Measurements from ENCODE around the gene NENF.

NENF gene

GRCh38 chr1:212481438-212481767 is 48.7 kb downstream of the NENF start:
- DNase-seq (ENCODE audit: low spot score), result no peak

- DNase-seq (ENCODE audit: low spot score), result no peak
Observed at GRCh38 chr1:212482006-212482636, 49.4 kb downstream of the NENF start.

GRCh38 chr1:212482637-212483441 is 50.1 kb downstream of the NENF start:
- DNase-seq (ENCODE audit: low spot score), result no peak

GRCh38 chr1:212484701-212485570 is 52.2 kb downstream of the NENF start:
- DNase-seq (ENCODE audit: low spot score), result peak; percentile 40

GRCh38 chr1:212485571-212485912 is 52.8 kb downstream of the NENF start:
- DNase-seq (ENCODE audit: low spot score), result no peak

- peak; percentile 64 for DNase-seq (ENCODE audit: low spot score)
Observed at GRCh38 chr1:212485913-212486618, 53.3 kb downstream of the NENF start.

GRCh38 chr1:212486619-212486975 is 53.9 kb downstream of the NENF start:
- DNase-seq (ENCODE audit: low spot score), result no peak

GRCh38 chr1:212487286-212487685 is 54.6 kb downstream of the NENF start:
- DNase-seq (ENCODE audit: low spot score), result no peak

GRCh38 chr1:212487774-212488435 is 55.2 kb downstream of the NENF start:
- DNase-seq (ENCODE audit: low spot score), result no peak

GRCh38 chr1:212488436-212489283 is 55.9 kb downstream of the NENF start:
- peak; percentile 38 for DNase-seq (ENCODE audit: low spot score)

- DNase-seq (ENCODE audit: low spot score), result no peak
Observed at GRCh38 chr1:212489284-212489859, 56.7 kb downstream of the NENF start.

- DNase-seq (ENCODE audit: low spot score), result no peak
Observed at GRCh38 chr1:212490276-212490675, 57.6 kb downstream of the NENF start.

GRCh38 chr1:212491454-212491853 is 58.7 kb downstream of the NENF start:
- DNase-seq (ENCODE audit: low spot score), result no peak
